ENCODE data around the gene BTN1A1. TPM values are rescaled to one million over a fixed set of nuclear protein-coding genes. Genes with fewer than 3 reads are reported as not detected.

The BTN1A1 gene
- total and polyA plus RNA-seq, 10 of the 15 experiments (the other 5 are each of a cell fraction or from before 2014, with no cell fraction given), result 0.05 to 2.2 (median 0.87) TPM

DNA sequence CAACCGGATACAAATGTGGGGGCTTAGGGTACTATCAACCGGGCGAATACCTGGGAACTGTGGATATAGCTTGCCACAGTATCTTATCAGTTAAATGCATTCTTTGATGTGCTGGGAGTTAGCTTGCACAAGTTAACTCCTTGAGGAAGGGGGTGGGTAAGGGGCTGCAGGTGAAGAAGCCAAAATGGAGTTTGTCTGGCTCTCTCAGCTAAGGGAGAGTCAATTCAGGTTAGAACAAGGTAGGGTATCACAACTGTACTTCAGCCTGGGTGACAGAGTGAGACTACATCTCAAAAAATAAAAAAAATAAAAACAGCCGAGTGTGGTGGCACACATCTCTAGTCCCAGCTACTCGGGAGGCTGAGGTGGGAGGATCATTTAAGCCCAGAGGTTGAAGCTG is 8.5 kb upstream of the BTN1A1 start (continued):
- TF ChIP-seq, protein P1, sequence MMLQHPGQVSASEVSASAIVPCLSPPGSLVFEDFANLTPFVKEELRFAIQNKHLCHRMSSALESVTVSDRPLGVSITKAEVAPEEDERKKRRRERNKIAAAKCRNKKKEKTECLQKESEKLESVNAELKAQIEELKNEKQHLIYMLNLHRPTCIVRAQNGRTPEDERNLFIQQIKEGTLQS (IDR thresholded peaks at IDR 0.05; ENCODE audit: borderline replicate concordance, extremely low read depth, low read depth, low read length), result no peak

DNA sequence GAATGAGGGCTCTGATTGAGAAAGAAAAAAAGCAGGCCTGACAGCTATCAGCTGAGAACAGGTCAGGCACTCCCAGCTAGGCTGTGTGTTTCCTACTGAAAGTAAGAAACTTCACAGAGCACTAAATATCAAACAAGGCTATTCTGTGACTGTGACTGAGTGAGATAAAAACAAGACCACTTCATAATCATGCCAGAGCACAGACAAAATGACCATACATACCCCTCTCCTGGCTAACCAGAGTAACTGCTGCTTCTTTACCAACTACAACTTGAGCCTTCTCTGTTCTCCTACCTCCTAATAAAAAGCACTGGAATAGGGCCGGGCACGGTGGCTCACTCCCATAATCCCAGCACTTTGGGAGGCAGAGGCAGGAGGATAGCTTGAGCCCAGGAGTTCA is 6.8 kb upstream of the BTN1A1 start:
- in situ Hi-C loops (cut with MboI) (no loop called here), intact Hi-C loops (cut with micrococcal nuclease; ENCODE audit: unreplicated experiment) (loop anchor here (1.0 kb wide), 1 partner anchor 151 kb away; no protein-coding TSS in a partner anchor)
- Histone ChIP-seq H3K27me3 (replicated peaks in 1 of 2; ENCODE audit: control insufficient read depth in 2 of 2, insufficient read depth in 2 of 2, low read length in 1 of 2) (no peaks in the 10 kb centered on the region; a peak in 1 of 4 replicates), H2AFZ (ENCODE audit: control insufficient read depth, low read depth, low read length) (peak overlapping the region; percentile 37; the same call in 1 of the 2 replicates), H4K20me1 (ENCODE audit: control insufficient read depth, insufficient read depth) (no peaks in the 10 kb centered on the region), H3K9me3 (replicated peaks; ENCODE audit: control insufficient read depth, insufficient read depth, low read length) (no peaks in the 10 kb centered on the region), H3K4me1 (ENCODE audit: control insufficient read depth, insufficient read depth, low read length) (no peaks in the 10 kb centered on the region), H3K9ac (ENCODE audit: control insufficient read depth, insufficient read depth, low read length) (no peak overlapping the region), H3K4me2 (ENCODE audit: control insufficient read depth, insufficient read depth) (no peak overlapping the region), H3K4me3 (no peak overlapping the region), H3K36me3 (ENCODE audit: control insufficient read depth in 2 of 2, insufficient read depth in 2 of 2, low read length in 1 of 2) (no peaks in the 10 kb centered on the region), H3K79me2 (ENCODE audit: control insufficient read depth, insufficient read depth, low read length) (no peaks in the 10 kb centered on the region), H3K27ac (ENCODE audit: control insufficient read depth, insufficient read depth) (no peak overlapping the region)
- CTCF ChIA-PET, result no interaction called here
- peak; percentile 96 for ATAC-seq
- no peak for FAIRE-seq
- 54% methylated on average over 2 of the region's 2 CpGs for WGBS (ENCODE audit: insufficient coverage, insufficient replicate concordance, low lambda C conversion rate, missing lambda C conversion rate)
- DNase-seq (ENCODE audit: low read depth, low spot score), result no peak
- RAD21 ChIA-PET (ENCODE audit: unreplicated experiment), result interaction anchor here (1.7 kb wide), 1 partner anchor 19 kb away, joined by 4 read pairs; no protein-coding TSS in a partner anchor
- POLR2A ChIA-PET, result no interaction called here
- BruUV-seq (replicated peaks), result no TSS peak
- TF ChIP-seq, protein P2, sequence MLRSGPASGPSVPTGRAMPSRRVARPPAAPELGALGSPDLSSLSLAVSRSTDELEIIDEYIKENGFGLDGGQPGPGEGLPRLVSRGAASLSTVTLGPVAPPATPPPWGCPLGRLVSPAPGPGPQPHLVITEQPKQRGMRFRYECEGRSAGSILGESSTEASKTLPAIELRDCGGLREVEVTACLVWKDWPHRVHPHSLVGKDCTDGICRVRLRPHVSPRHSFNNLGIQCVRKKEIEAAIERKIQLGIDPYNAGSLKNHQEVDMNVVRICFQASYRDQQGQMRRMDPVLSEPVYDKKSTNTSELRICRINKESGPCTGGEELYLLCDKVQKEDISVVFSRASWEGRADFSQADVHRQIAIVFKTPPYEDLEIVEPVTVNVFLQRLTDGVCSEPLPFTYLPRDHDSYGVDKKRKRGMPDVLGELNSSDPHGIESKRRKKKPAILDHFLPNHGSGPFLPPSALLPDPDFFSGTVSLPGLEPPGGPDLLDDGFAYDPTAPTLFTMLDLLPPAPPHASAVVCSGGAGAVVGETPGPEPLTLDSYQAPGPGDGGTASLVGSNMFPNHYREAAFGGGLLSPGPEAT (IDR thresholded peaks at IDR 0.05; ENCODE audit: low read depth), result no peak
- TF ChIP-seq, protein P3, sequence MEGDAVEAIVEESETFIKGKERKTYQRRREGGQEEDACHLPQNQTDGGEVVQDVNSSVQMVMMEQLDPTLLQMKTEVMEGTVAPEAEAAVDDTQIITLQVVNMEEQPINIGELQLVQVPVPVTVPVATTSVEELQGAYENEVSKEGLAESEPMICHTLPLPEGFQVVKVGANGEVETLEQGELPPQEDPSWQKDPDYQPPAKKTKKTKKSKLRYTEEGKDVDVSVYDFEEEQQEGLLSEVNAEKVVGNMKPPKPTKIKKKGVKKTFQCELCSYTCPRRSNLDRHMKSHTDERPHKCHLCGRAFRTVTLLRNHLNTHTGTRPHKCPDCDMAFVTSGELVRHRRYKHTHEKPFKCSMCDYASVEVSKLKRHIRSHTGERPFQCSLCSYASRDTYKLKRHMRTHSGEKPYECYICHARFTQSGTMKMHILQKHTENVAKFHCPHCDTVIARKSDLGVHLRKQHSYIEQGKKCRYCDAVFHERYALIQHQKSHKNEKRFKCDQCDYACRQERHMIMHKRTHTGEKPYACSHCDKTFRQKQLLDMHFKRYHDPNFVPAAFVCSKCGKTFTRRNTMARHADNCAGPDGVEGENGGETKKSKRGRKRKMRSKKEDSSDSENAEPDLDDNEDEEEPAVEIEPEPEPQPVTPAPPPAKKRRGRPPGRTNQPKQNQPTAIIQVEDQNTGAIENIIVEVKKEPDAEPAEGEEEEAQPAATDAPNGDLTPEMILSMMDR (IDR thresholded peaks at IDR 0.05 in 2 of 3, conservative IDR thresholded peaks at IDR 0.05 in 1 of 3; ENCODE audit: control insufficient read depth in 2 of 3, extremely low read depth in 1 of 3, insufficient read depth in 1 of 3, low read depth in 3 of 3, low read length in 3 of 3), result peak; percentile 36 to 45 (median 43); a peak in 4 of 6 replicates
- TF ChIP-seq FOXM1 (IDR thresholded peaks at IDR 0.05; ENCODE audit: low read depth, low read length) (no peak), NFYA (IDR thresholded peaks at IDR 0.05; ENCODE audit: borderline replicate concordance, low read depth, low read length) (no peak), SMC3 (IDR thresholded peaks at IDR 0.05; ENCODE audit: borderline replicate concordance, low read length) (peak; percentile 72; the same call in 1 of the 2 replicates), PAX5 (IDR thresholded peaks at IDR 0.05; ENCODE audit: borderline replicate concordance, low read depth, low read length) (no peak), ETV6 (conservative IDR thresholded peaks at IDR 0.05 in 1 of 2, IDR thresholded peaks at IDR 0.05 in 1 of 2; ENCODE audit: borderline replicate concordance in 1 of 2, low read depth in 1 of 2) (no peak), SP1 (IDR thresholded peaks at IDR 0.05; ENCODE audit: low read depth, low read length) (no peak), ZBED1 (IDR thresholded peaks at IDR 0.05; ENCODE audit: borderline replicate concordance) (no peak), POU2F2 (IDR thresholded peaks at IDR 0.05; ENCODE audit: borderline replicate concordance, low read depth, low read length) (no peak), NBN (IDR thresholded peaks at IDR 0.05) (no peak), NR2C2 (IDR thresholded peaks at IDR 0.05; ENCODE audit: borderline replicate concordance, control insufficient read depth, insufficient read length, low read depth) (no peak), RAD21 (IDR thresholded peaks at IDR 0.05; ENCODE audit: insufficient read depth, low read depth, low read length) (peak; percentile 63)
- SMC1A ChIA-PET (ENCODE audit: uncharacterized antibody, unreplicated experiment), result interaction anchor here (1.0 kb wide), 2 partner anchors 10 to 16 kb away, joined by 3 to 4 read pairs; no protein-coding TSS in a partner anchor

Measured in GM12878 (cell line).